ENCODE data around the gene RARB.

The RARB gene

DNA sequence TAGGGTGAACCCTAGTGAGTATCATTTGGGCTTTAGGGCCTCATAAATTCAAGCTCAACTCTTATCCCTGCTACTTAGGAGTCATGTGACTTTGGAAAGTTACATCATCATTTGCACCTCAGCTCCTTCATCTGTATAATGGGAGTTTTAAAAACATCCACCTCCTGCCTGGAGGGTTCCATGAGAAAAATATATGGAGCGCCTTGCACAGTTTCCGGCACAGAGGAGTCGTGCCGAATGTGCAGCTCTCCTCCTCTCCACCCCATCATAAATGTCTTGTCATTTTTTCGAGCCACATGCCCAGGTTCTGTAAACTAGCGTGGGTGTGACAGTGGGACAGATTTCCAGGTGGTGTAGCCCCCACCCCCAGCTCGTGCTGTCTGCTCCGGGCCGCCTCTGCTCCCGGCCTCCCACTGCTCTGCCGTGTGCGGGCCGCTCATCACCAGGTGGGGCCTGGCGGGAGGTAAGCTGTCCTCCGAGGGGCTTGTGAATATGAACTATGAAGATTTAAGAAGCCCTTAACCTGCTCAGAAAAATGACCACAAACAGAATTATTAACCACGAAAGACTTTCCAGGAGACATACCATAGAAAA lies 146.2 kb downstream of the RARB start:
- Histone ChIP-seq H3K9ac (ENCODE audit: insufficient read length, low read depth) (no peak overlapping the region), H3K27me3 (ENCODE audit: insufficient read depth, insufficient read length) (no peaks in the 10 kb centered on the region), H3K4me1 (ENCODE audit: insufficient read depth, insufficient read length) (no peaks in the 10 kb centered on the region), H3K9me3 (ENCODE audit: insufficient read depth, low read length) (no peaks in the 10 kb centered on the region), H3K4me3 (ENCODE audit: insufficient read length, low read depth) (no peak overlapping the region), H3K36me3 (ENCODE audit: insufficient read depth, insufficient read length, low read length) (no peaks in the 10 kb centered on the region)
- no peak for DNase-seq (ENCODE audit: low read depth, low spot score)
- no peak for TF ChIP-seq YY1 (IDR thresholded peaks at IDR 0.05; ENCODE audit: insufficient read depth, insufficient read length)
- no peak for TF ChIP-seq SUZ12 (IDR thresholded peaks at IDR 0.05; ENCODE audit: extremely low read depth, insufficient read depth, insufficient read length)
- TF ChIP-seq ZNF274 (IDR thresholded peaks at IDR 0.05; ENCODE audit: low read depth, low read length) = no peak

DNA sequence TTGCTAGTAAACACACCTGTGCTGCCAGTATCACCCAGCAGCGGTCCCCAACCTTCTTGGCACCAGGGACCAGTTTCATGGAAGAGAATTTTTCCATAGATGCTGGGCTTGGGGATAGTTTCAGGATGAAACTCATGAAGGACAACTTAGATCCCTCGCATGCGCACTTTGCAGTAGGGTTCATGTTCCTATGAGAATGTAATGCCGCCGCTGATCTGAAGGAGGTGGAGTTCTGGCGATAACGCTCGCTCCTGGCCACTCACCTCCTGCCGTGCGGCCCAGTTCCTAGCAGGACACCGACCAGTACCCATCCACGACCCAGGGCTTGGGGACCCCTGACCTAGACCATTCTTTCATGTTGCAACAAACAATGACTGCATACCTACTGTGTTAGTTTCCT lies 146.9 kb downstream of the RARB start:
- no peak for DNase-seq (ENCODE audit: low read depth, low spot score)
- TF ChIP-seq YY1 (IDR thresholded peaks at IDR 0.05; ENCODE audit: insufficient read depth, insufficient read length) (no peak), ZNF274 (IDR thresholded peaks at IDR 0.05; ENCODE audit: low read depth, low read length) (no peak), SUZ12 (IDR thresholded peaks at IDR 0.05; ENCODE audit: extremely low read depth, insufficient read depth, insufficient read length) (no peak)
- Histone ChIP-seq H3K27me3 (ENCODE audit: insufficient read depth, insufficient read length) (no peaks in the 10 kb centered on the region), H3K9me3 (ENCODE audit: insufficient read depth, low read length) (no peaks in the 10 kb centered on the region), H3K4me1 (ENCODE audit: insufficient read depth, insufficient read length) (no peaks in the 10 kb centered on the region), H3K4me3 (ENCODE audit: insufficient read length, low read depth) (no peak overlapping the region), H3K9ac (ENCODE audit: insufficient read length, low read depth) (no peak overlapping the region), H3K36me3 (ENCODE audit: insufficient read depth, insufficient read length, low read length) (no peaks in the 10 kb centered on the region)

DNA sequence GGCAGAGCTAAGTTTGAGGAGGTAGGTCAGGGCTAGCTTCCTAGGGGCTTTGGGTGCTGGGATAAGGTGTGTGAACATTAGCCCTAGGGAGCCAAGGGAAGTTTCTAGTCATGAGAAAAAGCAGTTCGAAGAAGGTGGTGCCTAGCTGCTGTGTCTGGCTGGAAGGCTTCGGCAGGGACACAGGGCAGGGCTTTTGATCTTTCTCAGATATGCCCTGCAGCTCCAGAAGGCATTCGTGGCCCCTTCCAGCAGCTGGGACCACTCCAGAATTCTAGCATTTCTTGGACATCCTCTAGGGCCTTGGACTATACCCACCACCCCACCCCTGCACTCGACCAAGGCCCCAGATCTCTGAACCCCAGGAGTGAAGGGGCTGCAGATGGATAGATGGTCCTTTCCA lies 148.1 kb downstream of the RARB start:
- Histone ChIP-seq H3K9ac (ENCODE audit: insufficient read length, low read depth) (no peak overlapping the region), H3K9me3 (ENCODE audit: insufficient read depth, low read length) (no peaks in the 10 kb centered on the region), H3K4me1 (ENCODE audit: insufficient read depth, insufficient read length) (no peaks in the 10 kb centered on the region), H3K36me3 (ENCODE audit: insufficient read depth, insufficient read length, low read length) (no peaks in the 10 kb centered on the region), H3K4me3 (ENCODE audit: insufficient read length, low read depth) (no peak overlapping the region), H3K27me3 (ENCODE audit: insufficient read depth, insufficient read length) (no peaks in the 10 kb centered on the region)
- TF ChIP-seq YY1 (IDR thresholded peaks at IDR 0.05; ENCODE audit: insufficient read depth, insufficient read length) (no peak), SUZ12 (IDR thresholded peaks at IDR 0.05; ENCODE audit: extremely low read depth, insufficient read depth, insufficient read length) (no peak), ZNF274 (IDR thresholded peaks at IDR 0.05; ENCODE audit: low read depth, low read length) (no peak)
- no peak for DNase-seq (ENCODE audit: low read depth, low spot score)

DNA sequence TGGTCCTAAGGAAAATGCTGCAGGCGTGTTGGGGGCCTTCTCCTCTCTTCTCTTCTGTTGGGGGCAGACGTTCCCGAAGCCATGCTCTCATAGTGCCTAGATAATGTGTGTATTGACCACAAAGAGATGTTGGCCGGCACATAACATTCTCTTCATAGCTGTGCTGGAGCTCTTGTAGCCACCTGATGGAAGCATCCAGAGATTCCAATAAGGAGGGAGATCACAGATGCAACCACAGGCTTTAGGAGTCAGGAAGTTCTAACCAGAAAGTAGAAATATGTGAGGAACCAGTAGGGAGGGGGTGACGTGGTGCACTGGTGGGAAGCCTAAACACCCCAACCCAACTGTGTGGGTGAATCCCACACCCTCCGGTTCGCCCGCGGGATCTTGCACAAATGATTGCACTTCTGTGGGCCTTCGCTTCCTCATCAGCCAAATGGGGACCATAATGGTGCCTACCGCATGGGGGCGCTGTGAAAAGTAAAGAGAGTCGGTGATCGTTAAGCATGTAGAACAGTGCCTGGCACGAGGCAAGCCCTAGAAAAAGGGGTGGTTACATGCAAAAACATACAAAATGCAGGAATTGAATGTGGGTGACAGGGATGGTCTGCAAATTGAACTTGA lies 148.9 kb downstream of the RARB start:
- TF ChIP-seq YY1 (IDR thresholded peaks at IDR 0.05; ENCODE audit: insufficient read depth, insufficient read length) = no peak
- TF ChIP-seq ZNF274 (IDR thresholded peaks at IDR 0.05; ENCODE audit: low read depth, low read length) = no peak
- TF ChIP-seq SUZ12 (IDR thresholded peaks at IDR 0.05; ENCODE audit: extremely low read depth, insufficient read depth, insufficient read length) = no peak
- Histone ChIP-seq H3K27me3 (ENCODE audit: insufficient read depth, insufficient read length) (no peaks in the 10 kb centered on the region), H3K36me3 (ENCODE audit: insufficient read depth, insufficient read length, low read length) (no peaks in the 10 kb centered on the region), H3K4me1 (ENCODE audit: insufficient read depth, insufficient read length) (no peaks in the 10 kb centered on the region), H3K9ac (ENCODE audit: insufficient read length, low read depth) (no peak overlapping the region), H3K9me3 (ENCODE audit: insufficient read depth, low read length) (peaks cover 4% of the 10 kb centered on the region; the same call in 1 of the 2 replicates), H3K4me3 (ENCODE audit: insufficient read length, low read depth) (no peak overlapping the region)
- DNase-seq (ENCODE audit: low read depth, low spot score) = no peak

DNA sequence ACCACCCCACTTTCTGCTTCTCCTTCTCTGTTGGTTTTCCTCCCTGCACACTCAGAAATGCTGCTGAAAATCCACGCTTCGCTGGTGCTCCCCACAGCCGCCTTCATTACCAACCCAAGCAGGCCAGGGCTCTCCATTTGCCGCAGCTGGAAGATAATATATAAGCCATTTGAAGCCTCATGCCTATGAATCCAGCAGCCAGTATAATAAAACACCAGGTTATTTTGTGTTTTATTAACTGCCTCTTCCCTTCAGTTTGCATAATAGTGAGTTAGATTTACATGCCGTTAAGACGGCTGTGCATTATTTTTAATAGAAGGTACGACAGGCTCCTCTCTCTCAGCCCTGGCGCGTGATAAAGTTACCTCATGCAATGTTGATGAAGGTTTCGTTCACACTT lies 150.0 kb downstream of the RARB start:
- no peak overlapping the region for H3K9ac ChIP-seq (ENCODE audit: insufficient read length, low read depth)
- H3K36me3 ChIP-seq (ENCODE audit: insufficient read depth, insufficient read length, low read length) = no peaks in the 10 kb centered on the region
- H3K4me1 ChIP-seq (ENCODE audit: insufficient read depth, insufficient read length) = no peaks in the 10 kb centered on the region
- no peak for DNase-seq (ENCODE audit: low read depth, low spot score)
- H3K27me3 ChIP-seq (ENCODE audit: insufficient read depth, insufficient read length) = no peaks in the 10 kb centered on the region
- TF ChIP-seq SUZ12 (IDR thresholded peaks at IDR 0.05; ENCODE audit: extremely low read depth, insufficient read depth, insufficient read length) (no peak), YY1 (IDR thresholded peaks at IDR 0.05; ENCODE audit: insufficient read depth, insufficient read length) (no peak), ZNF274 (IDR thresholded peaks at IDR 0.05; ENCODE audit: low read depth, low read length) (no peak)
- H3K9me3 ChIP-seq (ENCODE audit: insufficient read depth, low read length) = peaks cover 15% of the 10 kb centered on the region; the same call in 1 of the 2 replicates
- H3K4me3 ChIP-seq (ENCODE audit: insufficient read length, low read depth) = no peak overlapping the region

DNA sequence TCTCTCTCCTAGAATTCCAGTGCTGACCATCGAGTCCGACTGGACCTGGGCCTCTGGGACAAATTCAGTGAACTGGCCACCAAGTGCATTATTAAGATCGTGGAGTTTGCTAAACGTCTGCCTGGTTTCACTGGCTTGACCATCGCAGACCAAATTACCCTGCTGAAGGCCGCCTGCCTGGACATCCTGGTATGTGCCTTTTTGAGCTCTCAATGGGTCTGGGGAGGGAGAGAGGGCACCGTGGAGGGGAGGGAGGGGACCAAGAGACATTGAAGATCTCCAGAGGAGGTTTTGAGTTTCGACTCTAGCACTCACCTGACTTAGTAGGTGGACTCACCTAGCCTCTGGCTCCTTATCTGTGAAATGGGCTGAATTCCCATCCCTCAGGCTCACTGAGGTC lies 152.5 kb downstream of the RARB start:
- no peak for DNase-seq (ENCODE audit: low read depth, low spot score)
- H3K4me3 ChIP-seq (ENCODE audit: insufficient read length, low read depth) = no peak overlapping the region
- H3K4me1 ChIP-seq (ENCODE audit: insufficient read depth, insufficient read length) = no peaks in the 10 kb centered on the region
- no peak overlapping the region for H3K9ac ChIP-seq (ENCODE audit: insufficient read length, low read depth)
- H3K27me3 ChIP-seq (ENCODE audit: insufficient read depth, insufficient read length) = no peaks in the 10 kb centered on the region
- TF ChIP-seq ZNF274 (IDR thresholded peaks at IDR 0.05; ENCODE audit: low read depth, low read length) (no peak), YY1 (IDR thresholded peaks at IDR 0.05; ENCODE audit: insufficient read depth, insufficient read length) (no peak), SUZ12 (IDR thresholded peaks at IDR 0.05; ENCODE audit: extremely low read depth, insufficient read depth, insufficient read length) (no peak)
- no peaks in the 10 kb centered on the region for H3K36me3 ChIP-seq (ENCODE audit: insufficient read depth, insufficient read length, low read length)
- peaks cover 15% of the 10 kb centered on the region; the same call in 1 of the 2 replicates for H3K9me3 ChIP-seq (ENCODE audit: insufficient read depth, low read length)

DNA sequence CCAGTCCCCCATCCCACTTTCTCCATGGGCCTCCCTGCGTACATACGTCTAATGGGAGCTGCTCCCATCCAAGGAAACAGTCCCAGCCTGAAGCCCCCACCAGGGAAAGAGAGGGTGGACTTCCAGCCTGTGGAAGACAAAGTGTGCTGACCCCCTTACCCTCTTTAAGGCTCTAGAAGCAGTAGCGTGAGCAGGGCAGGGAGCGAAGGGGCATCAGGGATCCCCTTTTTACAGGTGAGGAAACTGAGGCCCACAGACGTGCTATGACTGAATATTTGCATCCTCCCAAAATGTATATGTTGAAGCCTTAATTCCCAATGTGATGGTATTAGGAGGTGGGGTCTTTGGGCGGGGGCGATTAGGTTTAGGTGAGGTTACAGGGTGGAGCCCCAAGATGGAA lies 153.3 kb downstream of the RARB start:
- no peak for DNase-seq (ENCODE audit: low read depth, low spot score)
- TF ChIP-seq ZNF274 (IDR thresholded peaks at IDR 0.05; ENCODE audit: low read depth, low read length) (no peak), SUZ12 (IDR thresholded peaks at IDR 0.05; ENCODE audit: extremely low read depth, insufficient read depth, insufficient read length) (no peak), YY1 (IDR thresholded peaks at IDR 0.05; ENCODE audit: insufficient read depth, insufficient read length) (no peak)
- Histone ChIP-seq H3K4me3 (ENCODE audit: insufficient read length, low read depth) (no peak overlapping the region), H3K9ac (ENCODE audit: insufficient read length, low read depth) (no peak overlapping the region), H3K4me1 (ENCODE audit: insufficient read depth, insufficient read length) (no peaks in the 10 kb centered on the region), H3K27me3 (ENCODE audit: insufficient read depth, insufficient read length) (no peaks in the 10 kb centered on the region), H3K9me3 (ENCODE audit: insufficient read depth, low read length) (peaks cover 15% of the 10 kb centered on the region; the same call in 1 of the 2 replicates), H3K36me3 (ENCODE audit: insufficient read depth, insufficient read length, low read length) (no peaks in the 10 kb centered on the region)

All from NT2/D1 (cell line).